Esophagus squamous epithelium (tissue), 5 donors: ENCODE results near the gene OR5AU1. TPM values are rescaled to one million over a fixed set of nuclear protein-coding genes. Genes with fewer than 3 reads are reported as not detected.
A peak's percentile ranks its signal among the peaks of the same experiment; 100 is the strongest.

ENCODE experiments used
- DNase-seq: peaks from one replicate; lab custom pipeline; 2025; lab: John Stamatoyannopoulos, UW
- H3K27ac ChIP-seq, 4 donors: fragments of 200-600 bp; sonication (generic); one replicate each; pipeline ENCODE4 v1.5.1; 2016 to 2019; ENCODE audit warnings: mild to moderate bottlenecking in 1 of 4
- H3K27me3 ChIP-seq, 4 donors: fragments of 200-600 bp; sonication (generic); 1 replicate in 3 of 4; 2 replicates in 1 of 4; pipeline versions ENCODE4 v1.5.1 to v1.6.0; 2017 to 2021; ENCODE audit warnings: antibody characterized with exemption in 1 of 4
- H3K36me3 ChIP-seq, 3 donors: fragments of 200-600 bp; sonication (generic); one replicate each; pipeline ENCODE4 v1.5.1; 2016 to 2019
- H3K4me1 ChIP-seq, 3 donors: fragments of 200-600 bp; sonication (generic); one replicate each; pipeline ENCODE4 v1.5.1; 2017 to 2019
- H3K4me3 ChIP-seq, 4 donors: fragments of 200-600 bp; sonication (generic); 1 replicate in 3 of 4; 2 replicates in 1 of 4; pipeline ENCODE4 v1.5.1; 2016 to 2019; ENCODE audit warnings: mild to moderate bottlenecking in 2 of 4, moderate library complexity in 1 of 4
- H3K9me3 ChIP-seq, 3 donors: fragments of 200-600 bp; sonication (generic); one replicate each; pipeline ENCODE4 v1.5.1; 2016 to 2019
- CTCF ChIP-seq, 6 experiments: fragments of 450-650 bp in 4 of 6; fragments of 200-600 bp in 2 of 6; sonication (generic) in 2 of 6; IDR thresholded peaks; one replicate each; pipeline ENCODE4 v1.5.1; 2016 to 2019; ENCODE audit warnings: antibody characterized with exemption in 6 of 6, mild to moderate bottlenecking in 4 of 6, moderate library complexity in 4 of 6
- POLR2A ChIP-seq, 4 donors: fragments of 450-650 bp; IDR thresholded peaks; one replicate each; pipeline ENCODE4 v1.6.1; 2017; ENCODE audit warnings: antibody characterized with exemption in 4 of 4, mild to moderate bottlenecking in 4 of 4, moderate library complexity in 3 of 4
- WGBS, 2 donors: methylation state at CpG; one replicate each; pipeline ENCODE4 v1.1.5; 2018; 5-methylcytosine and 5-hydroxymethylcytosine counted together
- intact Hi-C: fragments of 100-400 bp; cut with DNase I; formaldehyde crosslinking; loops from one replicate; pipeline ENCODE4 v1.15.0; 2022
- total RNA-seq, 4 donors: library from RNA; depleted of rRNA; stranded (reverse); fragments of >200 nt; gene quantifications; one replicate each; pipeline ENCODE4 v1.1.0, GENCODE V29; 2016
- donor health status: DM: yes; HTN: yes; CAD: no.

The OR5AU1 gene
- total RNA-seq, 4 donors from 2014 or later: not detected

- no peak overlapping the region for H3K4me3 ChIP-seq
- H3K27ac ChIP-seq: no peak overlapping the region
- 85 to 92% methylated on average over 2 of the region's 2 CpGs for WGBS, 2 donors
- H3K9me3 ChIP-seq: no peaks in the 10 kb centered on the region
- H3K4me1 ChIP-seq: no peaks in the 10 kb centered on the region
- no peaks in the 10 kb centered on the region for H3K36me3 ChIP-seq
- TF ChIP-seq POLR2A (IDR thresholded peaks at IDR 0.05) (no peak), CTCF (IDR thresholded peaks at IDR 0.05) (no peak)
- peaks cover 0 to 6% (median 0%) of the 10 kb centered on the region in 4 donors for H3K27me3 ChIP-seq
- intact Hi-C loops: no loop called here
- DNase-seq: no peak
Observed at GRCh38 chr14:21197418-21198205, 41.7 kb upstream of the OR5AU1 start.

- no peak for DNase-seq
- H3K36me3 ChIP-seq: no peaks in the 10 kb centered on the region
- H3K9me3 ChIP-seq: no peaks in the 10 kb centered on the region
- TF ChIP-seq CTCF (IDR thresholded peaks at IDR 0.05): no peak
- TF ChIP-seq POLR2A (IDR thresholded peaks at IDR 0.05): no peak
- no peak overlapping the region for H3K27ac ChIP-seq
- peaks cover 7 to 14% (median 8%) of the 10 kb centered on the region in 3 donors for H3K4me1 ChIP-seq
- no peak overlapping the region for H3K4me3 ChIP-seq
- intact Hi-C loops: no loop called here
- peaks cover 0 to 9% (median 0%) of the 10 kb centered on the region in 4 donors for H3K27me3 ChIP-seq
Observed at GRCh38 chr14:21194597-21194996, 38.7 kb upstream of the OR5AU1 start.

GRCh38 chr14:21192875-21193535 is 37.1 kb upstream of the OR5AU1 start:
- intact Hi-C loops: no loop called here
- peaks cover 7 to 14% (median 8%) of the 10 kb centered on the region in 3 donors for H3K4me1 ChIP-seq
- no peaks in the 10 kb centered on the region for H3K36me3 ChIP-seq
- no peak overlapping the region for H3K27ac ChIP-seq
- TF ChIP-seq CTCF (IDR thresholded peaks at IDR 0.05) (no peak), POLR2A (IDR thresholded peaks at IDR 0.05) (no peak)
- no peaks in the 10 kb centered on the region for H3K9me3 ChIP-seq
- H3K27me3 ChIP-seq: peaks cover 0 to 9% (median 0%) of the 10 kb centered on the region in 4 donors
- DNase-seq: no peak
- WGBS, 2 donors: 82 to 100% methylated on average over 1 to 3 of the region's 7 CpGs
- no peak overlapping the region for H3K4me3 ChIP-seq

GRCh38 chr14:21192447-21192822 is 36.6 kb upstream of the OR5AU1 start:
- Histone ChIP-seq H3K4me1 (peaks cover 7 to 14% (median 8%) of the 10 kb centered on the region in 3 donors), H3K9me3 (no peaks in the 10 kb centered on the region), H3K4me3 (peak overlapping the region in 3 of 4 donors; percentile 27 to 60 (median 32)), H3K27ac (no peak overlapping the region), H3K36me3 (no peaks in the 10 kb centered on the region), H3K27me3 (peaks cover 0 to 9% (median 0%) of the 10 kb centered on the region in 4 donors)
- DNase-seq: no peak
- 0% methylated on average over 1 of the region's 1 CpG; no CpG with 5 or more reads in 1 of the 2 donors for WGBS, 2 donors
- no peak for TF ChIP-seq CTCF (IDR thresholded peaks at IDR 0.05)
- no peak for TF ChIP-seq POLR2A (IDR thresholded peaks at IDR 0.05)
- intact Hi-C loops: no loop called here
